ENCODE data around the gene RBM4B.

The RBM4B gene

GRCh38 chr11:66624450-66624849 is 53.2 kb downstream of the RBM4B start:
- Histone ChIP-seq H3K27ac (ENCODE audit: low read length) (no peak overlapping the region), H3K27me3 (replicated peaks; ENCODE audit: insufficient read depth, low read length) (no peaks in the 10 kb centered on the region), H3K79me2 (ENCODE audit: low read length) (peaks cover 100% of the 10 kb centered on the region), H3K9me3 (replicated peaks; ENCODE audit: insufficient read depth, low read length) (no peaks in the 10 kb centered on the region), H4K20me1 (ENCODE audit: insufficient read depth, low read length) (peaks cover 88% of the 10 kb centered on the region), H3F3A (ENCODE audit: insufficient read depth, low read length) (0 out of 2 replicates have a peak, but pooled peaks cover 3% of the 10 kb centered on the region), H3K9ac (ENCODE audit: low read length) (no peak overlapping the region), H2AFZ (ENCODE audit: low read length) (no peak overlapping the region), H3K4me3 (ENCODE audit: low read length) (no peak overlapping the region), H3K4me1 (ENCODE audit: low read length) (0 out of 2 replicates have a peak, but pooled peaks cover 4% of the 10 kb centered on the region), H3K4me2 (ENCODE audit: low read depth, low read length) (no peak overlapping the region), H3K36me3 (replicated peaks; ENCODE audit: insufficient read depth, low read length) (peaks cover 36% of the 10 kb centered on the region), H3K9me2 (replicated peaks; ENCODE audit: insufficient read depth, low read length) (no peaks in the 10 kb centered on the region)
- DNase-seq, result no peak
- TF ChIP-seq CTCF (IDR thresholded peaks at IDR 0.05; ENCODE audit: low read length), result no peak
- no peak for TF ChIP-seq EZH2 (optimal IDR thresholded peaks at IDR 0.05; ENCODE audit: low read depth, low read length)
- no peak for TF ChIP-seq EZH2phosphoT487 (IDR thresholded peaks at IDR 0.05; ENCODE audit: low read length)

GRCh38 chr11:66619080-66619554 is 58.6 kb downstream of the RBM4B start:
- H3K4me1 ChIP-seq (ENCODE audit: low read length), result peaks cover 11% of the 10 kb centered on the region; the same call in 1 of the 2 replicates
- H2AFZ ChIP-seq (ENCODE audit: low read length), result no peak overlapping the region
- H3K9me2 ChIP-seq (replicated peaks; ENCODE audit: insufficient read depth, low read length), result no peaks in the 10 kb centered on the region
- H3K36me3 ChIP-seq (replicated peaks; ENCODE audit: insufficient read depth, low read length), result peaks cover 13% of the 10 kb centered on the region; the same call in 1 of the 2 replicates
- peak overlapping the region; percentile 97 for H3K4me2 ChIP-seq (ENCODE audit: low read depth, low read length)
- H4K20me1 ChIP-seq (ENCODE audit: insufficient read depth, low read length), result peaks cover 70% of the 10 kb centered on the region
- peak overlapping the region; percentile 99 for H3K9ac ChIP-seq (ENCODE audit: low read length)
- H3K9me3 ChIP-seq (replicated peaks; ENCODE audit: insufficient read depth, low read length), result no peaks in the 10 kb centered on the region
- peak; percentile 61 for DNase-seq
- TF ChIP-seq CTCF (IDR thresholded peaks at IDR 0.05; ENCODE audit: low read length), result no peak
- no peak for TF ChIP-seq EZH2phosphoT487 (IDR thresholded peaks at IDR 0.05; ENCODE audit: low read length)
- TF ChIP-seq EZH2 (optimal IDR thresholded peaks at IDR 0.05; ENCODE audit: low read depth, low read length), result no peak
- peaks cover 20% of the 10 kb centered on the region for H3F3A ChIP-seq (ENCODE audit: insufficient read depth, low read length)
- peak overlapping the region; percentile 80 for H3K27ac ChIP-seq (ENCODE audit: low read length)
- peak overlapping the region; percentile 100 for H3K4me3 ChIP-seq (ENCODE audit: low read length)
- H3K27me3 ChIP-seq (replicated peaks; ENCODE audit: insufficient read depth, low read length), result no peaks in the 10 kb centered on the region
- H3K79me2 ChIP-seq (ENCODE audit: low read length), result peaks cover 89% of the 10 kb centered on the region

GRCh38 chr11:66617155-66617834 is 60.4 kb downstream of the RBM4B start:
- Histone ChIP-seq H3K27ac (ENCODE audit: low read length) (peak overlapping the region; percentile 80), H4K20me1 (ENCODE audit: insufficient read depth, low read length) (peaks cover 52% of the 10 kb centered on the region), H3K9me2 (replicated peaks; ENCODE audit: insufficient read depth, low read length) (no peaks in the 10 kb centered on the region), H3K4me2 (ENCODE audit: low read depth, low read length) (peak overlapping the region; percentile 97), H3K36me3 (replicated peaks; ENCODE audit: insufficient read depth, low read length) (peaks cover 7% of the 10 kb centered on the region; the same call in 1 of the 2 replicates), H3K27me3 (replicated peaks; ENCODE audit: insufficient read depth, low read length) (no peaks in the 10 kb centered on the region), H3K9me3 (replicated peaks; ENCODE audit: insufficient read depth, low read length) (no peaks in the 10 kb centered on the region), H3K4me1 (ENCODE audit: low read length) (peaks cover 11% of the 10 kb centered on the region; the same call in 1 of the 2 replicates), H3F3A (ENCODE audit: insufficient read depth, low read length) (peaks cover 20% of the 10 kb centered on the region), H3K79me2 (ENCODE audit: low read length) (peaks cover 71% of the 10 kb centered on the region), H3K9ac (ENCODE audit: low read length) (peak overlapping the region; percentile 99), H2AFZ (ENCODE audit: low read length) (no peak overlapping the region), H3K4me3 (ENCODE audit: low read length) (peak overlapping the region; percentile 100)
- peak; percentile 18 for DNase-seq
- no peak for TF ChIP-seq EZH2phosphoT487 (IDR thresholded peaks at IDR 0.05; ENCODE audit: low read length)
- TF ChIP-seq EZH2 (optimal IDR thresholded peaks at IDR 0.05; ENCODE audit: low read depth, low read length), result no peak
- no peak for TF ChIP-seq CTCF (IDR thresholded peaks at IDR 0.05; ENCODE audit: low read length)
